ENCODE results near the gene BCL2.

Gene BCL2

DNA sequence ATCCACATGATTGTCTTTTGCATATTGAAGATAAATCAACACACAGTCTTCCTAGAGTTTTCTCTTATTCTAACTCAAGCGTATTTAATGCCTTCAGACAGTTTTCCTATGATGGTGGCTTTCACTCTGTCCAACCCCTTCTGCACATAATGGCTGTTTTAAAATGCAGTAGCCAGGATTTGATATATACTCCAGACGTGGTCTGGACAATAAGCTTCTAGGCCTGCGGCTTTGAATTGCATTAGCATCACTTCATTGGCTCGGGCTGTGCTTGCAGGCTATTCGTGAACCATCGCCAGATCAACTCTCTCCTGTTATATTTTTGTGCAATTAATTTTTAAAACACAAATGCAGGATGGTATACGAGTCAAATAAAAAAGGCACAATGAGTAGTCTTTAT lies 235.3 kb downstream of the BCL2 start:
- H3K4me1 ChIP-seq (ENCODE audit: control insufficient read depth in 1 of 2, insufficient read depth in 1 of 2, low read depth in 1 of 2, low read length in 1 of 2): no peaks in the 10 kb centered on the region
- no peaks in the 10 kb centered on the region for H3K9me3 ChIP-seq
- H3K27me3 ChIP-seq: no peaks in the 10 kb centered on the region
- no peak overlapping the region for H3K27ac ChIP-seq
- TF ChIP-seq, protein P1, sequence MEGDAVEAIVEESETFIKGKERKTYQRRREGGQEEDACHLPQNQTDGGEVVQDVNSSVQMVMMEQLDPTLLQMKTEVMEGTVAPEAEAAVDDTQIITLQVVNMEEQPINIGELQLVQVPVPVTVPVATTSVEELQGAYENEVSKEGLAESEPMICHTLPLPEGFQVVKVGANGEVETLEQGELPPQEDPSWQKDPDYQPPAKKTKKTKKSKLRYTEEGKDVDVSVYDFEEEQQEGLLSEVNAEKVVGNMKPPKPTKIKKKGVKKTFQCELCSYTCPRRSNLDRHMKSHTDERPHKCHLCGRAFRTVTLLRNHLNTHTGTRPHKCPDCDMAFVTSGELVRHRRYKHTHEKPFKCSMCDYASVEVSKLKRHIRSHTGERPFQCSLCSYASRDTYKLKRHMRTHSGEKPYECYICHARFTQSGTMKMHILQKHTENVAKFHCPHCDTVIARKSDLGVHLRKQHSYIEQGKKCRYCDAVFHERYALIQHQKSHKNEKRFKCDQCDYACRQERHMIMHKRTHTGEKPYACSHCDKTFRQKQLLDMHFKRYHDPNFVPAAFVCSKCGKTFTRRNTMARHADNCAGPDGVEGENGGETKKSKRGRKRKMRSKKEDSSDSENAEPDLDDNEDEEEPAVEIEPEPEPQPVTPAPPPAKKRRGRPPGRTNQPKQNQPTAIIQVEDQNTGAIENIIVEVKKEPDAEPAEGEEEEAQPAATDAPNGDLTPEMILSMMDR (IDR thresholded peaks at IDR 0.05): no peak
- no peaks in the 10 kb centered on the region for H3K36me3 ChIP-seq
- H3K4me3 ChIP-seq (ENCODE audit: low read depth in 1 of 2, low read length in 1 of 2): no peak overlapping the region

DNA sequence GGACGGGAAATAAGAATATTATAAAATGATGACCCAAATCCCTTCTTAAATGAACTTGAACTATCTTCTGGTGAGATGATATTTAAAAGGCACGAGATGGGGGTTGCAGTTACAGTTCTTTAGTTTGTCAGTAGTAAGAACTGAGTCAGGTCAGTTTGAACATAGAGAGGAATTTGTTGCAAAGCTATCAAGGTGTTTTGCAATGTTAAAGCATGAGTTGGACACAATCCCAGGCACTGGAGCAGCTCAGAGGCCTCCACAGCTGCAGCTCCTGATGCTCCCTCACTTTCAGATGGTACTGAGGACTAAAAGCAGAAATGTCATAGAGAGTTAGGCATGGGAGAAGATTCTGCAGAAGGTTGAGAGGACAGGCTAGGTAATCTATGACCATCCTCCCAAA lies 236.0 kb downstream of the BCL2 start:
- TF ChIP-seq, protein P1 (IDR thresholded peaks at IDR 0.05): no peak
- Histone ChIP-seq H3K36me3 (no peaks in the 10 kb centered on the region), H3K27me3 (no peaks in the 10 kb centered on the region), H3K9me3 (no peaks in the 10 kb centered on the region), H3K4me3 (ENCODE audit: low read depth in 1 of 2, low read length in 1 of 2) (no peak overlapping the region), H3K4me1 (ENCODE audit: control insufficient read depth in 1 of 2, insufficient read depth in 1 of 2, low read depth in 1 of 2, low read length in 1 of 2) (no peaks in the 10 kb centered on the region), H3K27ac (no peak overlapping the region)

DNA sequence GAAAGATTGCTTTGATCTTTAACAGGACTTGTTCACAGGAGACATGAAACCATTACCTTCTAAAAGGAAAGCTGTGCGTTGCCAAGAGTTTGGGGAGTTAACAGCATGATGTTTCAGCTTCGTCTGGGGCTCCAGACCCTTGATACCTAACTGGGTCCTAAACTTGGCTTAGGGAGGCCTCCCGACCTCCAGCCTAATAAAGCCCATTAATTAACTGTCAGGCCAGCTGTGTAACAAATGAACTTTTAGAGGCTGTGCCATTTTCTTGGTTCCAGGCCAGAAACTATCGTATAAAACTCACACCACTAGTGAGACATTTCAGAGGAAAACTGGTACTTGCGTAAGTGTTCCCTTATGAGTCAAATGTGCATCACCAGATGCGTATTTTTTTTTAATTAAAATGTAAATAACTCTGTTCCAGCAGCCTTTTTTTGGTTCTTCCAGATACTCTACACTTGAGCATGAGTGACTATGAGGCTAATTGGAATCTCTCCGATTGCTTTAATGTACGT lies 236.5 kb downstream of the BCL2 start:
- TF ChIP-seq, protein P1 (IDR thresholded peaks at IDR 0.05): no peak
- Histone ChIP-seq H3K4me1 (ENCODE audit: control insufficient read depth in 1 of 2, insufficient read depth in 1 of 2, low read depth in 1 of 2, low read length in 1 of 2) (no peaks in the 10 kb centered on the region), H3K36me3 (no peaks in the 10 kb centered on the region)

DNA sequence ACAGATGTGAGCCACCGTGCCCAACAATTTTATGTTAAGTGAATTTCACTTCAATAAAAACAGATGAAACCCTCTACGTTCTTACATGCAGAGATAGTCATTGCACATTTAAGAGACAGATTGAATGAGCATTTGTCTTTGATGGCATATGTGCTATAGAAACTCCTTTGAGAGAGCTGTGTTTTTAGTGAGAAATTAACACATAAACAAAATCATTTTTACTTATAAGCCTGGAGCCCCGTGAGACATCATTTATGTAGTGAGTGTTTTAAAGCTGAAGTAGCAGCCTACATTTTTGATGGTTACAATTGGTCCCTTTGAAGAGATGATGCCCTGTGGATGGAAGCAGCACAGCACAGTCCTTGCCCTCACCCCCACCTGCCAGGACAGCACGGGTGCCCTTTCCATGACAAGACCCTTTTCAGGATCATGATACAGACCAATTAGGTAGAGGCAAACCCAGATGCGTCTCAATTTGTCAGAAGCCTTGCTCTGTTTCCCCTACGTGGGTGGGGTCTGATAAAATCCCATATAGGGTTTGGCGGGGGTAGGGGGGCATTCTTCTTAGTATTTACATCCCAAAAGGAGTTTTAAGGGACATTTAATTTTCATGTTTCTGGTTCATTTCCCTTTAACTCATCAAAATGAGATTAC lies 237.1 kb downstream of the BCL2 start:
- no peaks in the 10 kb centered on the region for H3K4me1 ChIP-seq (ENCODE audit: control insufficient read depth in 1 of 2, insufficient read depth in 1 of 2, low read depth in 1 of 2, low read length in 1 of 2)
- no peaks in the 10 kb centered on the region for H3K27me3 ChIP-seq
- TF ChIP-seq, protein P1 (IDR thresholded peaks at IDR 0.05): no peak
- no peaks in the 10 kb centered on the region for H3K9me3 ChIP-seq
- H3K27ac ChIP-seq: no peak overlapping the region
- H3K36me3 ChIP-seq: no peaks in the 10 kb centered on the region
- no peak overlapping the region for H3K4me3 ChIP-seq (ENCODE audit: low read depth in 1 of 2, low read length in 1 of 2)

More for the DNA sequence above, 236.5 kb downstream of the BCL2 start:
- H3K4me3 ChIP-seq (ENCODE audit: low read depth in 1 of 2, low read length in 1 of 2): no peak overlapping the region
- no peaks in the 10 kb centered on the region for H3K27me3 ChIP-seq
- no peak overlapping the region for H3K27ac ChIP-seq
- H3K9me3 ChIP-seq: no peaks in the 10 kb centered on the region

DNA sequence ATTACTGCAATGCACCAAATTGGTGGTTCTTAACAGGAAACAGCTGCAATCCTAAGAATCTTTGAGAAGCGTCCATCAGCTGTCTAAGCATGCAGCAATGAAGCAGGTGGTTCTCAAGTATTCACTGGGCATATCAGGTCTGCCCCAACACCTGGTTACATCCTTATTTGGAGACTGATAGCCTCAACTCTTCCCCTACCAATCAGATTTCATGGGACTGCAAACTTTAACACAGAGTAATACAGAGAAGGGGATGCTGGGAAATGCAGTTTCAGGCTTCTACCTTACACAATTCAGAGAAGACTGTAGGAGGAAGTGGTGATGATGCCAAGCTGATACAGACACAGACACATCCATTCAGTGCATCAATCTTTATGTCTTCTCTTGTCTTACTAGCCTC lies 240.5 kb downstream of the BCL2 start:
- H3K4me3 ChIP-seq (ENCODE audit: low read depth in 1 of 2, low read length in 1 of 2): no peak overlapping the region
- no peak overlapping the region for H3K27ac ChIP-seq
- H3K27me3 ChIP-seq: no peaks in the 10 kb centered on the region
- no peaks in the 10 kb centered on the region for H3K9me3 ChIP-seq
- TF ChIP-seq, protein P1 (IDR thresholded peaks at IDR 0.05): no peak
- no peaks in the 10 kb centered on the region for H3K36me3 ChIP-seq
- H3K4me1 ChIP-seq (ENCODE audit: control insufficient read depth in 1 of 2, insufficient read depth in 1 of 2, low read depth in 1 of 2, low read length in 1 of 2): peaks cover 6 to 10% of the 10 kb centered on the region in 2 experiments

Data from neutrophil (primary cell).